Prostate gland (tissue), 2 donors: ENCODE data around the gene SPEN. TPM values are rescaled to one million over a fixed set of nuclear protein-coding genes. Genes with fewer than 3 reads are reported as not detected.
"Not testable (repeated sequence)": the region's sequence is repeated elsewhere in the genome, so short reads cannot be mapped to it uniquely, and the experiment has no call there.

Experiments used
- DNase-seq: peaks from one replicate; pipeline ENCODE4 v3.0.0-alpha.2; 2019; ENCODE audit warnings: low spot score
- H3K27ac ChIP-seq, 2 donors: fragments of 200-600 bp; sonication (generic); 2 replicates each; pipeline ENCODE4 v1.5.1; 2017 to 2019
- H3K27me3 ChIP-seq: fragments of 200-600 bp; sonication (generic); replicated peaks from 2 replicates; pipeline ENCODE4 v1.5.1; 2019; ENCODE audit not compliant: insufficient read depth
- H3K36me3 ChIP-seq, 2 donors: fragments of 200-600 bp; sonication (generic); 1 replicate in 1 of 2; 2 replicates in 1 of 2; pipeline versions ENCODE4 v1.5.1 to v1.8.1; 2017 to 2019
- H3K4me1 ChIP-seq: fragments of 200-600 bp; sonication (generic); replicated peaks from 2 replicates; pipeline ENCODE4 v1.5.1; 2019
- H3K4me3 ChIP-seq, 2 donors: fragments of 200-600 bp; sonication (generic); 2 replicates each; pipeline ENCODE4 v1.5.1; 2017 to 2019
- H3K9me3 ChIP-seq: fragments of 200-600 bp; sonication (generic); 2 replicates; pipeline ENCODE4 v1.5.1; 2017
- POLR2A ChIP-seq: fragments of 450-650 bp; IDR thresholded peaks from one replicate; pipeline ENCODE4 v1.6.1; 2016; ENCODE audit warnings: antibody characterized with exemption, mild to moderate bottlenecking
- POLR2AphosphoS5 ChIP-seq: sonication (generic); formaldehyde crosslinking; IDR thresholded peaks from one replicate; pipeline ENCODE4 v1.6.1; 2017; ENCODE audit warnings: antibody characterized with exemption
- WGBS: methylation state at CpG from one replicate; pipeline ENCODE4 v1.1.5; 2018; 5-methylcytosine and 5-hydroxymethylcytosine counted together
- intact Hi-C: fragments of 100-400 bp; cut with DNase I; formaldehyde crosslinking; loops from one replicate; pipeline ENCODE4 v1.14.2; 2022
- total RNA-seq, 2 donors: library from RNA; depleted of rRNA; stranded (reverse); fragments of >200 nt; gene quantifications; one replicate each; pipeline ENCODE4 v1.1.0, GENCODE V29; 2016
- TF ChIP-seq, protein P1 (sequence below), 4 experiments: fragments of 200-600 bp in 2 of 4; fragments of 450-650 bp in 2 of 4; sonication (generic) in 2 of 4; IDR thresholded peaks; 1 replicate in 3 of 4; 2 replicates in 1 of 4; pipeline ENCODE4 v1.5.1; 2016 to 2019; ENCODE audit warnings: antibody characterized with exemption in 4 of 4, mild to moderate bottlenecking in 2 of 4, moderate library complexity in 2 of 4

SPEN gene
- total RNA-seq, 2 donors from 2014 or later = 31.9 to 48.3 TPM

DNA sequence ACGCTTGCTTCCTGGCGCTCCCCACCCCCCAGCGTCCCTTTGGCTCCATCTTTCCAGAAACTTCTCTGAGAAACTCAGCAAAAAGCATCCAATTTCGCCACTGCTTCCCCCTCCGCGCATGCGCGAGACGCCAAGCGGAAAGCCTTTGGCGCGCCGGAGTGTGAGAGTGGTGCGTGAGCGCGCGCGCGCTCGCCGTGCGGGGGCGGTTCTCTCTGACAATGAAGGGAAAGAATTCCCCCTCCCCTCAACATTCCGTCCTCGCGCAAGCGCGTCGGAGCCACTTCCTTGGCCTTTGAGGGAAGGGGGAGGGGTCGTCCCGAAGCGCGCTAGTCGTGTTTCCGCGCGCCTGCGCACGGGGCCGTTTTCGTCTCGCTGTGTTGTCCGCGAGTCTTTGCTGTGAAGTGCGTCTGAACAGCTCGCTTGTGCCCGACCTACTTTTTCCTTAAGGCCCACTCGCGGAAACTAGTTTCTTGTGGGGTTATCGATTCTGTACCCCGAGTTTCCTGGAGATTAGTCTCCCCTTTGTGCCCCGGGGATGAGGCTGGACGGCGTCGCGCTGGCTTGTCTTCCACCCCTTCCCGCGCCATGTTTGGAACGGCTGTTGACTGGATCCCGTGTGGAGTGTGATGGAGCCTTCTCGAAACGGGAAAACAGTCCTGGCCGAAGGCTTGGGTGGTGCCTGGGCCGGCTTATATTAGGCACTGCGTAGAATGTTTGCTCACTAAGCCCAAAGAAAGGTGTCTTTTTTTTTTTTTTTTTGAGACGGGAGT, 11.6 kb upstream of the SPEN start:
- no peaks in the 10 kb centered on the region for H3K27me3 ChIP-seq
- peak overlapping the region; percentile 53 to 79 for H3K4me3 ChIP-seq
- 2% methylated on average over 66 of the region's 66 CpGs for WGBS
- H3K9me3 ChIP-seq = no peaks in the 10 kb centered on the region
- intact Hi-C loops = loop anchor here (2.0 kb wide), 1 partner anchor 13 kb away; no protein-coding TSS in a partner anchor
- H3K27ac ChIP-seq = peak overlapping the region; percentile 99 to 100
- DNase-seq = peak; percentile 99
- TF ChIP-seq, protein P1, sequence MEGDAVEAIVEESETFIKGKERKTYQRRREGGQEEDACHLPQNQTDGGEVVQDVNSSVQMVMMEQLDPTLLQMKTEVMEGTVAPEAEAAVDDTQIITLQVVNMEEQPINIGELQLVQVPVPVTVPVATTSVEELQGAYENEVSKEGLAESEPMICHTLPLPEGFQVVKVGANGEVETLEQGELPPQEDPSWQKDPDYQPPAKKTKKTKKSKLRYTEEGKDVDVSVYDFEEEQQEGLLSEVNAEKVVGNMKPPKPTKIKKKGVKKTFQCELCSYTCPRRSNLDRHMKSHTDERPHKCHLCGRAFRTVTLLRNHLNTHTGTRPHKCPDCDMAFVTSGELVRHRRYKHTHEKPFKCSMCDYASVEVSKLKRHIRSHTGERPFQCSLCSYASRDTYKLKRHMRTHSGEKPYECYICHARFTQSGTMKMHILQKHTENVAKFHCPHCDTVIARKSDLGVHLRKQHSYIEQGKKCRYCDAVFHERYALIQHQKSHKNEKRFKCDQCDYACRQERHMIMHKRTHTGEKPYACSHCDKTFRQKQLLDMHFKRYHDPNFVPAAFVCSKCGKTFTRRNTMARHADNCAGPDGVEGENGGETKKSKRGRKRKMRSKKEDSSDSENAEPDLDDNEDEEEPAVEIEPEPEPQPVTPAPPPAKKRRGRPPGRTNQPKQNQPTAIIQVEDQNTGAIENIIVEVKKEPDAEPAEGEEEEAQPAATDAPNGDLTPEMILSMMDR (IDR thresholded peaks at IDR 0.05) = peak in 1 of 4 experiments; percentile 13
- peak; percentile 100 for TF ChIP-seq POLR2AphosphoS5
- peak; percentile 94 for TF ChIP-seq POLR2A
- no peaks in the 10 kb centered on the region for H3K36me3 ChIP-seq
- no peaks in the 10 kb centered on the region for H3K4me1 ChIP-seq

DNA sequence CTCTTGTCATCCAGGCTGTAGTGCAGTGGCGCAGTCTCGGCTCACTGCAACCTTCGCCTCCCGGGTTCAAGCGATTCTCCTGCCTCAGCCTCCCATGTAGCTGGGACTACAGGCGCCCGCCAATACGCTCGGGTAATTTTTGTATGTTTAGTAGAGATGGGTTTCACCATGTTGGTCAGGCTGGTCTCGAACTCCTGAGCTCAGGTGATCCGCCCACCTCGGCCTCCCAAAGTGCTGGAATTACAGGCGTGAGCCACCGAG, 11.1 kb upstream of the SPEN start:
- H3K27ac ChIP-seq = peak overlapping the region; percentile 99 to 100
- intact Hi-C loops, DNase-seq, H3K36me3 ChIP-seq, H3K9me3 ChIP-seq, H3K4me1 ChIP-seq, H3K27me3 ChIP-seq: not testable (repeated sequence)
- H3K4me3 ChIP-seq = peak overlapping the region; percentile 53 to 79
- WGBS = 64% methylated on average over 14 of the region's 14 CpGs

DNA sequence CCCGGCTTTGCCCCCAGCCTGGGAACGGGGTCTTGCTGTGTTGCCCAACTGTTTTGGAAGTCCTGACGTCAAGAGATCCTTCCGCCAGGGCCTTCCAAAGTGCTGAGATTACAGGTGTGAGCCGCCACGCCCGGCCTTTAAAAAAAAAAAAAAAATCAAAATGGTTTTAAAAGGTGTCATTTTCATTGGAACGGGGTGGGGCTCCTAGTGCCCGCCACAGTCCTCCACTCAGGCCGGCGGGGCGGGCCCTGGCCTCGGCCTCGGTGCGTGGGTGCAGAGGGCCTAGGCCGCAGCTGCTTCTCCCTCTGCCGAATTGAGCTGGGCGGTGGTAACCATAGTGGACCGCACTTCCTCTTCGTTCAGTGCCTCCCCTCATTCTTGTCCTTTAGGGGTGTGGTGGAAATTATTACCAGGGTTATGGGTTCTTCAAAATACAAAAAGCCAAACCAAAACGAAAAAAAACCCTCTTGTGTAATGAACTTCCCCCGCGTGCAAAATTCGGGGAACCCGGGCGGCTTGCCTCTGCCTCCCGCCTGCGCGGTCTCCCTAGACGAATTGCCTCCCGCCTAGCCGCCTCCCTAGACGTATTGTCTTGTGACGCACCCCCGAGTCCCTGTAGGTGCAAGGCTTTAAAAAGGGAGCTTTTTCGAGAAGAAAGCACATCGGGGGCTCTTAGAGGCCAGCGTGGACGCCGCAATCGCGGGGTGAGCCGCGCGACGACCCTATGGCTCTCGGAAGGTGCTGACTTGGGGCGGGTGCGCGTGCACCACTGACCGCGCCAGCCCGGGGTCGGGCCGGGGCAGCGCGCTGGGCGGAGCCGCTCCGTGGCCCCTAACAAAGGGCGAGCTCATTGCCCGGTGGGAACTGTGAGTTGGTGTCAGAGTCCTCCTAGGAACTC, 10.5 kb upstream of the SPEN start:
- H3K36me3 ChIP-seq = no peaks in the 10 kb centered on the region
- 66% methylated on average over 62 of the region's 62 CpGs for WGBS
- intact Hi-C loops = no loop called here
- H3K27ac ChIP-seq = peak overlapping the region; percentile 99 to 100
- TF ChIP-seq, protein P1 (IDR thresholded peaks at IDR 0.05) = no peak
- TF ChIP-seq POLR2A (no peak), POLR2AphosphoS5 (no peak)
- H3K4me1 ChIP-seq = no peaks in the 10 kb centered on the region
- no peaks in the 10 kb centered on the region for H3K9me3 ChIP-seq
- H3K27me3 ChIP-seq = no peaks in the 10 kb centered on the region
- peak overlapping the region in 1 of 2 donors; percentile 79 for H3K4me3 ChIP-seq
- DNase-seq = no peak

DNA sequence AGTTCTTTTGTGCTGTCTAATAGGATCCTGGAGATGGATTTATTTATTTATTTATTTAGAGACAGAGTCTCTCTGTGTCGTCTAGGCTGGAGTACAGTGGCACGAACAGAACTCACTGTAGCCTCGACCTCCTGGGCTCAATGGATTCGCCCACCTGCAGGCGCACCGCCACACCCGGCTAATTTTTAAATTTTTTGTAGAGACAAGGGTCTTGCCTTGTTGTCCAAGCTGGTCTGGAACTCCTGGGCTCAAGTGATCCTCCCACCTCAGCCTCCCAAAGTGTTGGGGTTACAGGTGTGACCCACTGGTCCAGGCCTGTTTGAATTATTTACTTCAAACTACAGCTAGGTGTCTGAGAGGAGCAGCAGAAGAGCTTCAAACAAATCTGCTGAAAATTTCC, 9.6 kb upstream of the SPEN start:
- TF ChIP-seq, protein P1 (IDR thresholded peaks at IDR 0.05) = no peak
- TF ChIP-seq POLR2AphosphoS5 (no peak), POLR2A (no peak)
- 89% methylated on average over 7 of the region's 7 CpGs for WGBS
- Histone ChIP-seq H3K4me3 (no peak overlapping the region), H3K36me3 (no peaks in the 10 kb centered on the region), H3K4me1 (no peaks in the 10 kb centered on the region), H3K9me3 (no peaks in the 10 kb centered on the region), H3K27ac (no peak overlapping the region), H3K27me3 (no peaks in the 10 kb centered on the region)
- no peak for DNase-seq
- intact Hi-C loops = no loop called here

DNA sequence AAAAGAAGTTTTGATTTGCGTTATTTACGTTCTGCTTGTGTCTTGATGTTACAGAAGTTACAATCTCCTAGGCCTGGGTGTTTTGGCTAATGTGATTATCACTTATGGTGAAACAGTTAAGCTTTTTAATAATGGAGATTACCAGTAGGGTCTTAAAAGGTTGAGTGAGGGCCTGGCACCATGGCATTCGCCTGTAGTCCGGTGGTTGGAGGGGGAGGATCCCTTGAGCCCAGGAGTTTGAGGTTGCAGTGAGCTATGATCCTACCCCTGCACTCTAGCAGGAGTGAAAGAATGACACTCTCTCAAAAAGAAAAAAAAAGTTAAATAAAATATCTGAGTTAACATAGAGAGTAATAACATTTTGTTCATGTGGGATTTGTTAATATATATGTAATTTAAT, 8.8 kb upstream of the SPEN start:
- Histone ChIP-seq H3K36me3 (no peaks in the 10 kb centered on the region), H3K9me3 (no peaks in the 10 kb centered on the region), H3K27ac (no peak overlapping the region), H3K4me3 (no peak overlapping the region), H3K27me3 (no peaks in the 10 kb centered on the region), H3K4me1 (no peaks in the 10 kb centered on the region)
- WGBS = 91% methylated on average over 4 of the region's 4 CpGs
- intact Hi-C loops = no loop called here
- TF ChIP-seq, protein P1 (IDR thresholded peaks at IDR 0.05) = no peak
- TF ChIP-seq POLR2A = no peak
- no peak for TF ChIP-seq POLR2AphosphoS5
- DNase-seq = no peak
